OCI-LY3 (cell line): ENCODE results near the gene TMED7.

Experiments used
- CTCF ChIP-seq: fragments of 200-600, 300-600 bp; sonication (generic); IDR thresholded peaks from 2 replicates; pipeline ENCODE4 v1.5.1; 2014; ENCODE audit warnings: antibody characterized with exemption, low read length, low read depth
- EZH2phosphoT487 ChIP-seq: fragments of 200-600 bp; shearing (Covaris generic); IDR thresholded peaks from 2 replicates; pipeline ENCODE4 v1.6.1; 2018; ENCODE audit warnings: antibody characterized with exemption, mixed run types, low read depth

- no peak for TF ChIP-seq EZH2phosphoT487
- no peak for TF ChIP-seq CTCF
Observed at GRCh38 chr5:115575167-115576070, 50.4 kb downstream of the TMED7 start.
